Right kidney (tissue), 1 donor: Measurements from ENCODE around the gene PSAT1.
A peak's percentile ranks its signal among the peaks of the same experiment; 100 is the strongest.

Experiments used
- DNase-seq: peaks from one replicate; pipeline ENCODE4 v3.0.0-alpha.2; 2016

The PSAT1 gene

DNA sequence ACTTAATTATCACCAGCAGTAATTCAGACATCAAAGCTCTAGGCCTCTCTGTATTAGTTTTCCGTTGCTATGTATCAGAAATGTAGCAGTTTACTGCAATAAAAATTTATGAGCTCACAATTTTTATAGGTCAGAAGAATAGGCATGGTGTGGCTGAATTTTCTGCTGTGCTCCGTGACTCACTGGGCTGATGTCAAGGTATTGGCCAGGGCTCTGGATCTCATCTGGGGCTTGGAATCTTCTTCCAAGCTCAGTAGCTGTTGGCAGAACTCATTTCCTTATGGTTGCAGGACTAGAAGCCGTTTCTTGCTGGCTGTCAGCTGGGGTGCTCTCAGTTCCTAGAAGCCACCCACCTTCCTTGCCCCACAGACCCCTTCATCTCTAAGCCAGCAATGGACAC, 66.3 kb downstream of the PSAT1 start:
- DNase-seq: no peak

- no peak for DNase-seq
These were observed 69.1 kb downstream of the PSAT1 start for GRCh38 chr9:78365748-78366697.

DNA sequence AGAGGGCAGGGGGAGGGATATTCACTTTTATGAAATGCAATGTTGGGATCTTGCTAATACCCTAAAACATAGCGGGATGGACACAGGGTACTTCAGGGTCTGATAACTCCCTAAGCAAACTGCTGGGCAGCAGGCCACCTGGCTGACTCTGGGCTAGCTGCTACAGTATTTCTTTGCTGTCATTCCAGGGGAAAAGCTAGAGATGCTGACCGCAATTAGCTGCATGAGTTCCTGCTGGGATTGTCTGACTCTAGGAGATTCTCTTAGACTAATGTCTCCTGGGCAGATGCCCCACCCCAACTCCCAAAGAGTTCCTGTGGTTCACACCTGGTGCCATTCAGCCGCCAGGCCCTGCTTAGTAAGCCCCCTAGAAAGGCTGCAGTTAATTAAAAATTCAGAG, 69.9 kb downstream of the PSAT1 start:
- no peak for DNase-seq

- DNase-seq: no peak
These were observed 71.3 kb downstream of the PSAT1 start for GRCh38 chr9:78368236-78368635.

- peak; percentile 30 for DNase-seq
These were observed 72.8 kb downstream of the PSAT1 start for GRCh38 chr9:78369639-78370219.

DNA sequence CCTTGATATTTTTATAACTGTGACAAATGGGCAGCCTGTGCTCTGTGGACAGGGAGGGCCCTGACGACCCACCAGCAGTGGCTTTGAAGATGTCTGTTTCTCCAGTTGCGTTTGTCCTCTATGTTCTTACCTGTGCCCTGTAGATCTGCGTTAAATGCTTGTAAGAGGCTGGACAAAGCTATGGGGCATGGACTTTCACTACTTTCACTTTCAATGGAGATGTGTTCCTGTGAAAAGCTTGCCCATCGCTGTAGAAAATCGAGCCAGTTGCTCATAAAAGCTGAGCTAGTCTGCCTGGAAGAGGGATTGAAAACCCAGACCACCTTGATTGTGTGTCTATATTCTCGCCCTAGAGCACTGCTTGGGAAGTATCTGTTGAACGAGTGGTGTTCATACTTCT, 74.1 kb downstream of the PSAT1 start:
- no peak for DNase-seq

GRCh38 chr9:78371981-78372380, 75.1 kb downstream of the PSAT1 start:
- DNase-seq: no peak
